PC-9 (cell line): ENCODE results near the gene OR10G6. TPM values are rescaled to one million over a fixed set of nuclear protein-coding genes. Genes with fewer than 3 reads are reported as not detected.

Experiments
- Bru-seq: library from RNA; stranded (reverse); fragments of 400-500 nt; gene quantifications from one replicate; lab custom pipeline; 2021; lab: Mats Ljungman, UMichigan
- BruChase-seq, 2 experiments: library from RNA; stranded (reverse); fragments of 400-500 nt; gene quantifications; one replicate each; lab custom pipeline; 2021; lab: Mats Ljungman, UMichigan
- BruUV-seq: library from RNA; stranded (reverse); fragments of 400-500 nt; replicated peaks from 2 replicates; lab custom pipeline; 2021; lab: Mats Ljungman, UMichigan
- CTCF ChIA-PET: fragments of 300-600 bp; sonication (Branson Sonifier 250); formaldehyde crosslinking; loops from one replicate; lab custom pipeline; 2022; ENCODE audit warnings: antibody characterized with exemption; lab: Charles Lee
- POLR2A ChIA-PET: fragments of 300-600 bp; sonication (Branson Sonifier 250); formaldehyde crosslinking; loops from one replicate; lab custom pipeline; 2022; ENCODE audit warnings: antibody characterized with exemption; ENCODE audit not compliant: unreplicated experiment; lab: Charles Lee
- DNase-seq, 2 experiments: peaks; one replicate each; pipeline versions ENCODE4 v3.0.0 to v3.0.0-alpha.2; 2015 to 2022; ENCODE audit warnings: mixed read lengths in 1 of 2
- H2AFZ ChIP-seq: fragments of 200-600 bp; sonication (generic); 2 replicates; pipeline ENCODE4 v1.8.1; 2017; ENCODE audit warnings: antibody characterized with exemption
- H3F3A ChIP-seq: fragments of 200-600 bp; sonication (generic); 2 replicates; pipeline ENCODE4 v1.8.1; 2017; ENCODE audit warnings: antibody characterized with exemption, mild to moderate bottlenecking, low read depth; ENCODE audit not compliant: insufficient read depth
- H3K27ac ChIP-seq: fragments of 200-600 bp; sonication (generic); 2 replicates; pipeline ENCODE4 v1.6.1; 2016; ENCODE audit warnings: mixed run types
- H3K27me3 ChIP-seq: fragments of 200-600 bp; sonication (generic); 2 replicates; pipeline ENCODE4 v1.6.1; 2016; ENCODE audit warnings: low read depth, mixed run types; ENCODE audit not compliant: insufficient read depth
- H3K36me3 ChIP-seq: fragments of 200-600 bp; sonication (generic); 2 replicates; pipeline ENCODE4 v1.6.1; 2016; ENCODE audit warnings: low read depth, mixed run types
- H3K4me1 ChIP-seq: fragments of 200-600 bp; sonication (generic); replicated peaks from 2 replicates; pipeline ENCODE4 v1.6.1; 2016; ENCODE audit warnings: mixed run types; ENCODE audit not compliant: insufficient read depth
- H3K4me2 ChIP-seq: fragments of 200-600 bp; sonication (generic); 2 replicates; pipeline ENCODE4 v1.6.1; 2017; ENCODE audit warnings: mixed run types
- H3K4me3 ChIP-seq: fragments of 200-600 bp; sonication (generic); 2 replicates; pipeline ENCODE4 v1.6.1; 2016; ENCODE audit warnings: mixed run types
- H3K79me2 ChIP-seq: fragments of 200-600 bp; sonication (generic); 2 replicates; pipeline ENCODE4 v1.6.1; 2017; ENCODE audit warnings: low read depth, mixed run types
- H3K9me2 ChIP-seq: fragments of 200-600 bp; sonication (generic); 2 replicates; pipeline ENCODE4 v1.8.1; 2017; ENCODE audit warnings: mild to moderate bottlenecking; ENCODE audit not compliant: insufficient read depth
- H3K9me3 ChIP-seq: fragments of 200-600 bp; sonication (generic); 2 replicates; pipeline ENCODE4 v1.8.1; 2016; ENCODE audit warnings: low read depth; ENCODE audit not compliant: insufficient read depth
- H4K20me1 ChIP-seq: fragments of 200-600 bp; sonication (generic); 2 replicates; pipeline ENCODE4 v1.8.1; 2017; ENCODE audit not compliant: insufficient read depth
- EZH2 ChIP-seq: fragments of 200-600 bp; sonication (generic); IDR thresholded peaks from 2 replicates; pipeline ENCODE4 v1.8.0; 2017; ENCODE audit warnings: antibody characterized with exemption, low read depth
- intact Hi-C: fragments of 100-400 bp; cut with micrococcal nuclease; formaldehyde crosslinking; loops from one replicate; pipeline ENCODE4 v1.10.0; 2022; ENCODE audit not compliant: unreplicated experiment
- long read RNA-seq: library from polyadenylated mRNA; stranded (forward); transcript quantifications from one replicate; pipeline ENCODE4 v2.0.0, GENCODE V29; 2022
- total RNA-seq: library from RNA; stranded (reverse); gene quantifications from 2 replicates; pipeline ENCODE4 v1.2.3, GENCODE V29; 2021
- TF ChIP-seq, protein P1 (sequence below): fragments of 200-600 bp; sonication (generic); conservative IDR thresholded peaks from 2 replicates; pipeline ENCODE4 v1.6.1; 2017; ENCODE audit warnings: mixed run types, antibody characterized with exemption, mild to moderate bottlenecking, moderate library complexity

The OR10G6 gene, protein sequence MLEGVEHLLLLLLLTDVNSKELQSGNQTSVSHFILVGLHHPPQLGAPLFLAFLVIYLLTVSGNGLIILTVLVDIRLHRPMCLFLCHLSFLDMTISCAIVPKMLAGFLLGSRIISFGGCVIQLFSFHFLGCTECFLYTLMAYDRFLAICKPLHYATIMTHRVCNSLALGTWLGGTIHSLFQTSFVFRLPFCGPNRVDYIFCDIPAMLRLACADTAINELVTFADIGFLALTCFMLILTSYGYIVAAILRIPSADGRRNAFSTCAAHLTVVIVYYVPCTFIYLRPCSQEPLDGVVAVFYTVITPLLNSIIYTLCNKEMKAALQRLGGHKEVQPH
- not detected in 2 replicates for total RNA-seq
- Bru-seq, nascent RNA: not detected
- BruChase-seq, experiment 1, labeled RNA remaining after a 2-hour chase: not detected
- not detected for BruChase-seq, experiment 2, labeled RNA remaining after a 6-hour chase
- long read RNA-seq: 0 reads

DNA sequence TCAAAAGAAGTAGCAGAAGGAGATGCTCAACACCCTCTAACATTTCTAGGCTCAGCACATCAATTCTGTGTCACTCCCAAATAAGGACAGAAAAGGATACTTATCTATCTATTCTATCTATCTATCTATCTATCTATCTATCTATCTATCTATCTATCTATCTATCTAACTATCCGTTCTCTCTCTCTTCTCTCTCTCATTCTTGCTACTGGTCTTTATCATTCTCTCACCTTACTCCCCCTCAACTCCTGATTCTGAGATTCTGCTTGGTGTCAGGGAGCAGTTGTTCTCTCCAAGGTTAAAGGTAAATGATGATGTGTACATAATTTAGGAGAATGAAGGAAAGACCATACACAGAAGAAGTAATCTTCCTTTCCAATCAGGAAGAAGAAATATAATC lies at the start of gene OR10G6:
OR10G6 (minus strand) TSS at position 43 of the 400 bp plus-strand sequence; CDS start at position 43, 0 bp downstream.
- no TSS peak for BruUV-seq
- POLR2A ChIA-PET: interaction anchor here (0.6 kb wide), 1 partner anchor 785 kb away, joined by 3 read pairs; no protein-coding TSS in a partner anchor
- Histone ChIP-seq H3K9me3 (no peaks in the 10 kb centered on the region), H3K9me2 (no peaks in the 10 kb centered on the region; the same call in 1 of the 2 replicates), H3K4me3 (no peak within 1 kb of the TSS), H3F3A (no peaks in the 10 kb centered on the region), H4K20me1 (no peaks in the 10 kb centered on the region), H3K4me1 (no peaks in the 10 kb centered on the region), H3K4me2 (no peak within 1 kb of the TSS), H3K79me2 (no peaks in the 10 kb centered on the region), H3K27ac (no peak within 1 kb of the TSS), H3K36me3 (no peaks in the 10 kb centered on the region), H3K27me3 (peaks cover 48% of the 10 kb centered on the region), H2AFZ (no peak within 1 kb of the TSS)
- DNase-seq: no peak
- intact Hi-C loops: no loop called here
- CTCF ChIA-PET: no interaction called here
- TF ChIP-seq, protein P1, sequence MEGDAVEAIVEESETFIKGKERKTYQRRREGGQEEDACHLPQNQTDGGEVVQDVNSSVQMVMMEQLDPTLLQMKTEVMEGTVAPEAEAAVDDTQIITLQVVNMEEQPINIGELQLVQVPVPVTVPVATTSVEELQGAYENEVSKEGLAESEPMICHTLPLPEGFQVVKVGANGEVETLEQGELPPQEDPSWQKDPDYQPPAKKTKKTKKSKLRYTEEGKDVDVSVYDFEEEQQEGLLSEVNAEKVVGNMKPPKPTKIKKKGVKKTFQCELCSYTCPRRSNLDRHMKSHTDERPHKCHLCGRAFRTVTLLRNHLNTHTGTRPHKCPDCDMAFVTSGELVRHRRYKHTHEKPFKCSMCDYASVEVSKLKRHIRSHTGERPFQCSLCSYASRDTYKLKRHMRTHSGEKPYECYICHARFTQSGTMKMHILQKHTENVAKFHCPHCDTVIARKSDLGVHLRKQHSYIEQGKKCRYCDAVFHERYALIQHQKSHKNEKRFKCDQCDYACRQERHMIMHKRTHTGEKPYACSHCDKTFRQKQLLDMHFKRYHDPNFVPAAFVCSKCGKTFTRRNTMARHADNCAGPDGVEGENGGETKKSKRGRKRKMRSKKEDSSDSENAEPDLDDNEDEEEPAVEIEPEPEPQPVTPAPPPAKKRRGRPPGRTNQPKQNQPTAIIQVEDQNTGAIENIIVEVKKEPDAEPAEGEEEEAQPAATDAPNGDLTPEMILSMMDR: no peak
- no peak for TF ChIP-seq EZH2

DNA sequence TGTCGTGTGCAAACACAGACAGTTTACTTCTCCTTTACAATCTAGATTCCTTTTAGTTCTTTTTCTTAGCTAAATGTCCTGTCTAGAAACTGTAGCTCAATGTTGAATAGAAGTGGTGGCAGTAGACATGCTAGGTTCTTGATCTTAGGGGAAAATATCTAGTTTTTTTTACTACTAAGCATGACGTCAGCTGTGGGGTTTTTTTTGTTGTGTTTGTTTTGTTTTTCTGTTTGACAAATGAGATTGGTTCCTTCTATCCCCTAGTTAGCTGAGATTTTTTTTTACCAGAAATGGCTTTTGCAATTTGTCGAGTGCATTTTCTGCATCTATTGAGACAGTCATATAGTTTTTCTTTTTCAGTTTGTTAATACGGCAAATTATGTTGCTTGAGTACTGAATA lies 48.5 kb upstream of the OR10G6 start:
- Histone ChIP-seq H3K9me3 (no peaks in the 10 kb centered on the region), H3K27ac (no peak overlapping the region), H4K20me1 (no peaks in the 10 kb centered on the region), H2AFZ (no peak overlapping the region), H3K27me3 (peaks cover 13% of the 10 kb centered on the region; the same call in 1 of the 2 replicates), H3K4me3 (no peak overlapping the region), H3K4me2 (no peak overlapping the region), H3K36me3 (no peaks in the 10 kb centered on the region), H3K9me2 (no peaks in the 10 kb centered on the region), H3K79me2 (no peaks in the 10 kb centered on the region), H3K4me1 (no peaks in the 10 kb centered on the region), H3F3A (no peaks in the 10 kb centered on the region)
- TF ChIP-seq, protein P1: no peak
- TF ChIP-seq EZH2: no peak
- intact Hi-C loops: no loop called here
- no TSS peak for BruUV-seq
- DNase-seq: no peak
- ChIA-PET POLR2A (interaction anchor here (0.6 kb wide), 1 partner anchor 189 kb away, joined by 3 read pairs; no protein-coding TSS in a partner anchor), CTCF (no interaction called here)

DNA sequence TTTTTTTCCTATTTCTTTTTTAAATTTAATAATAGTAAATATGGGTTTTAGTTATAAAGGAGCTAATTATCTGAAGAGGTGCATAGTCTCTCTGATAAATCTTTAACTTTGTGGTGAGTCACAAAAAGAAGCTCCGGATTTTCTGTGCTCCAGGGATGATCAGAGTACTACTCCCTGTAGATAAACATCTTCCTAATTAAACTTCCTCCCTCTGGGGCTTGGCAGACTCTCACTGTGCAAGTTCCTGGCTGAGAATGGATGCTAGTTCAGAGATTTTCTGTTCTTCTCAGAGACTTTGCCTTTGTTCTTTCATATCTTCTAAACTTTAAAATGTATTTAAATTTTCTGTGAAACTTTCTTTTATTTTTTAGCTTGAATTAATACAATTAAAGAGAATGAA lies 46.3 kb upstream of the OR10G6 start, which contains the start of gene OR10G7:
OR10G7 (minus strand) TSS at position 72 of the 400 bp plus-strand sequence. CDS start 2,324 bp downstream, outside the sequence.
- H3K9me2 ChIP-seq: peaks cover 1% of the 10 kb centered on the region; the same call in 1 of the 2 replicates

More for the DNA sequence above, 46.3 kb upstream of the OR10G6 start, which contains the start of gene OR10G7:
- no peak for TF ChIP-seq EZH2
- TF ChIP-seq, protein P1: no peak
- no peak within 1 kb of the TSS for H3K27ac ChIP-seq
- no peak within 1 kb of the TSS for H3K4me2 ChIP-seq
- no peak within 1 kb of the TSS for H2AFZ ChIP-seq
- no peaks in the 10 kb centered on the region for H3K79me2 ChIP-seq
- intact Hi-C loops: no loop called here
- no TSS peak for BruUV-seq
- no peak for DNase-seq
- no peaks in the 10 kb centered on the region for H3K4me1 ChIP-seq
- no peaks in the 10 kb centered on the region for H3K36me3 ChIP-seq
- H4K20me1 ChIP-seq: no peaks in the 10 kb centered on the region
- POLR2A ChIA-PET: no interaction called here
- no peaks in the 10 kb centered on the region for H3K9me3 ChIP-seq
- peaks cover 13% of the 10 kb centered on the region; the same call in 1 of the 2 replicates for H3K27me3 ChIP-seq
- H3K4me3 ChIP-seq: no peak within 1 kb of the TSS
- CTCF ChIA-PET: no interaction called here
- H3F3A ChIP-seq: no peaks in the 10 kb centered on the region
